Astrocyte (in vitro differentiated cells and primary cell): ENCODE measurements around the gene ANKDD1B.

Experiments used
- CTCF ChIP-seq: IDR thresholded peaks from 2 replicates; pipeline ENCODE4 v1.5.1; 2011; ENCODE audit warnings: low read depth, mild to moderate bottlenecking, inconsistent platforms, low read length, moderate library complexity; ENCODE audit not compliant: insufficient read depth
- EZH2 ChIP-seq: IDR thresholded peaks from 2 replicates; pipeline ENCODE4 v1.6.1; 2012; ENCODE audit warnings: mild to moderate bottlenecking, low read length, inconsistent platforms; ENCODE audit not compliant: insufficient read depth

- TF ChIP-seq CTCF, result no peak
- no peak for TF ChIP-seq EZH2
These were observed 19.6 kb downstream of the ANKDD1B start for GRCh38 chr5:75630875-75631274.
